ENCODE measurements around the gene SMPD4. TPM values are rescaled to one million over a fixed set of nuclear protein-coding genes. Genes with fewer than 3 reads are reported as not detected.
A peak's percentile ranks its signal among the peaks of the same experiment; 100 is the strongest.
"Not testable (repeated sequence)": the region's sequence is repeated elsewhere in the genome, so short reads cannot be mapped to it uniquely, and the experiment has no call there.

The SMPD4 gene
- total RNA-seq, 4 donors from 2014 or later, result 34.1 to 74.6 (median 59.0) TPM

DNA sequence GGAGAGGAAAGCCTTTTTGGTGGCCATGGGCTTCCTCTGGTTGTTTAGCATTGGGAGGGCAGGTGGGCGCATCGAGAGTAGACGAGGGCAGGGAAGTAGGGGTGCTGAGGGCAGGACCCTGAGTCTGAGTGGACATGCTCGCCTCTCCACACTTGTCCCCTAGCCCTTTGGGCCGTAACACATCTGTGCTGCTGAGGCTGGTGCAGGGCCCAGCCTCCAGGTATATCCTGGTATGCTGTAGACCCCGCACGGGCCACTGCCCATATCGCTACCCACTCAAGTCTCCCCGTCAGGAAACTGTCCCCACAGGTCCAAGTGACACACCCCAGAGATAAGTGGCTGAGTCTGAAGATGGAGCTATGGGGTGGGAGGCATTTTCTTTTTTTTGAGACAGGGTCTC, 22.8 kb downstream of the SMPD4 start:
- Histone ChIP-seq H3K27ac (peak overlapping the region; percentile 90 to 99 (median 95)), H3K36me3 (peaks cover 5 to 13% of the 10 kb centered on the region in 2 donors), H3K4me3 (replicated peaks in 1 of 3) (no peak overlapping the region), H3K4me1 (peaks cover 42 to 59% of the 10 kb centered on the region in 2 donors), H3K9me3 (no peaks in the 10 kb centered on the region), H3K27me3 (no peaks in the 10 kb centered on the region)
- DNase-seq, result peak in 1 of 2 donors; percentile 20
- WGBS, 2 donors, result 73 to 83% methylated on average over 9 of the region's 9 CpGs
- TF ChIP-seq POLR2A (IDR thresholded peaks at IDR 0.05), result no peak
- TF ChIP-seq CTCF (IDR thresholded peaks at IDR 0.05), result no peak
- intact Hi-C loops (cut with DNase I), result loop anchor here (5.0 kb wide), 1 partner anchor 174 kb away; no protein-coding TSS in a partner anchor

DNA sequence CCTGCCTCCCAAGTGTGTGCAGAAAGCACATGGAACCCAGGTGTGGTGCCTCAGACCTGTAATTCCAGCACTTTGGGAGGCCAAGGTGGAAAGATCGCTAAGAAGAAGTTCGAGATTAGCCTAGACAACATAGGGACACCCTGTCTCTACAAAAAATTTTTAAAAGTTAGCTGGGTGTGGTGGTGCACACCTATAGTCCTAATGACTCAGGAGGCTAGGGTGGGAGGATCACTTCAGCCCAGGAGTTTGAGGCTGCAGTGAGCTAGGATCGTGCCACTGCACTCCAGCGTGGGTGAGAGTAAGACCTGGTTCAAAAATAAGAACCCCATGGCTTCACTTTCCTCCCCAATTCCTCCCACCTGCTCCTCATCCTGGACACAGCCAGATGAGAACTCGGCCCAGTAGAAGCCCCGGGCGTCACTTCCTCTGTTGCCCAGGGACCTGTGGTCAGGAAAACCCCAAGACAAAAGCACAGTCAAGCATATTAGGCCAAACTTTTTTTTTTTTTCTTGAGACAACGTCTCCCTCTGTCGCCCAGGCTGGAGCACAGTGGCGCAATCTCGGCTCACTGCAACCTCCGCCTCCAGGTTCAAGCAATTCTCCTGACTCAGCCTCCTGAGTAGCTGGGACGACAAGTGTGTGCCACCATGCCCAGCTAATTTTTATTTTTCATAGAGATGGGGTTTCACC, 23.4 kb downstream of the SMPD4 start:
- 80 to 88% methylated on average over 13 of the region's 13 CpGs for WGBS, 2 donors
- not testable (repeated sequence) for H3K27me3 ChIP-seq; H3K9me3 ChIP-seq; H3K4me3 ChIP-seq (replicated peaks in 1 of 3); DNase-seq
- Histone ChIP-seq H3K27ac (peak overlapping the region; percentile 90 to 99 (median 95)), H3K36me3 (peaks cover 4 to 12% of the 10 kb centered on the region in 2 donors), H3K4me1 (peaks cover 42 to 59% of the 10 kb centered on the region in 2 donors)
- intact Hi-C loops (cut with DNase I), result loop anchor here (5.0 kb wide), 1 partner anchor 174 kb away; no protein-coding TSS in a partner anchor

DNA sequence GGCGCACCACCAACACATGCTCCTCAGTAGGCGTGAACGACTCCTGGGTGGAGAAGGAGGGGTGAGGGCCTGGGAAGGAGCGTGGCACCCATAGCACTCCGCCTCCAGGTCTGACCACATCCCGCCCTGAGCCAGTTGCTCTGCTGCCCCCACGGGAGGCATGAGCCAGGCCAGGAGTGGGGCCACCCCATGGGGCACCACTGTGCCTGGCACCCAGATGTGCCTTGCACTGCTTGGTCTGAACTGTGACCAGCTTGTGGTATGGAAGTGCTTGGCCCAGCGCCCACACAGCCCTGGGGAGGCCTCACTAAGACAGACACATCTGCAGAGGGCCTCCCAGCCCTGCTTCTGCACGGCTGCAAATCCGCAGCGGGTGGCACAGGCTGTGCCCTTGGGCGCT, 24.0 kb downstream of the SMPD4 start:
- DNase-seq, result peak; percentile 69 to 79
- peak overlapping the region; percentile 90 to 99 (median 95) for H3K27ac ChIP-seq
- WGBS, 2 donors, result 18% methylated on average over 4 of the region's 12 CpGs; no CpG with 5 or more reads in 1 of the 2 donors
- H3K9me3 ChIP-seq; H3K4me3 ChIP-seq (replicated peaks in 1 of 3); H3K27me3 ChIP-seq: not testable (repeated sequence)
- H3K36me3 ChIP-seq, result peaks cover 8 to 13% of the 10 kb centered on the region in 2 donors
- intact Hi-C loops (cut with DNase I), result loop anchor here (5.0 kb wide), 1 partner anchor 175 kb away; no protein-coding TSS in a partner anchor
- TF ChIP-seq POLR2A (IDR thresholded peaks at IDR 0.05), result peak in 1 of 2 donors; percentile 27
- peaks cover 42 to 55% of the 10 kb centered on the region in 2 donors for H3K4me1 ChIP-seq

DNA sequence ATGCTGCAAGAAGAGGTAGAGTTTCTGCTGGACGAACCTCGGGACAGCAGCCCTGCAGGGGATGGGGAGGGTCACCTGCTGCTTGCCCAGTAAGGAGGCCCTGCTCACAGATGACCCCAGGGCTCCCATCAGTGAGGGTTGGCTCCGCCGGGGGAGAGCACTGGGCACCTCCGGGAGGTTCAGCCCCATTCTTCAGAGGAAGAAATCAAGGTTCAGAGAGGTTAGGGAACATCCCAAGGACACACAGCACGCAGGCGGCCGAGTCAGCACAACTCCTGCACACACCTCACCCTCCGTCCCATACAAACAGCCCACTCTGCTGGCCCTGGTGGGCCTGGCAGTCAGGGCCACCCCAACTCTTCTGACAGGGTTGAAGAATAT, 24.8 kb downstream of the SMPD4 start:
- intact Hi-C loops (cut with DNase I), result loop anchor here (5.0 kb wide), 1 partner anchor 176 kb away; no protein-coding TSS in a partner anchor
- H3K27me3 ChIP-seq, result no peaks in the 10 kb centered on the region
- peak overlapping the region; percentile 29 to 95 (median 33) for H3K27ac ChIP-seq
- H3K4me3 ChIP-seq (replicated peaks in 1 of 3), result no peak overlapping the region
- peak in 1 of 2 donors; percentile 11 for DNase-seq
- H3K4me1 ChIP-seq, result peaks cover 41 to 50% of the 10 kb centered on the region in 2 donors
- TF ChIP-seq POLR2A (IDR thresholded peaks at IDR 0.05) (no peak), CTCF (IDR thresholded peaks at IDR 0.05) (no peak)
- 86% methylated on average over 8 of the region's 9 CpGs; no CpG with 5 or more reads in 1 of the 2 donors for WGBS, 2 donors
- peaks cover 13 to 19% of the 10 kb centered on the region in 2 donors for H3K36me3 ChIP-seq
- H3K9me3 ChIP-seq, result no peaks in the 10 kb centered on the region

GRCh38 chr2:130155956-130156623, 25.3 kb downstream of the SMPD4 start:
- intact Hi-C loops (cut with DNase I), result loop anchor here (5.0 kb wide), 1 partner anchor 176 kb away; no protein-coding TSS in a partner anchor
- H3K4me1 ChIP-seq, result peaks cover 36 to 45% of the 10 kb centered on the region in 2 donors
- H3K9me3 ChIP-seq; H3K27me3 ChIP-seq; H3K4me3 ChIP-seq (replicated peaks in 1 of 3): not testable (repeated sequence)
- 30 to 60% methylated on average over 1 to 12 of the region's 16 CpGs for WGBS, 2 donors
- H3K27ac ChIP-seq, result peak overlapping the region; percentile 33 to 95 (median 41)
- TF ChIP-seq POLR2A (IDR thresholded peaks at IDR 0.05), result peak in 1 of 2 donors; percentile 29
- TF ChIP-seq CTCF (IDR thresholded peaks at IDR 0.05), result peak; percentile 48 to 90 (median 80)
- H3K36me3 ChIP-seq, result peaks cover 13 to 19% of the 10 kb centered on the region in 2 donors
- peak; percentile 96 to 97 for DNase-seq

All from thyroid gland (tissue), 4 donors.